H1 (cell line): ENCODE data around the gene PWP2. TPM values are rescaled to one million over a fixed set of nuclear protein-coding genes. Genes with fewer than 3 reads are reported as not detected.

Experiments
- BACH1 ChIP-seq: IDR thresholded peaks from 2 replicates; pipeline ENCODE4 v1.6.1; 2012; ENCODE audit warnings: low read length, improper control_type of control experiment
- BCL11A ChIP-seq, 2 experiments: IDR thresholded peaks; one replicate each; pipeline ENCODE4 v1.6.1; 2011; ENCODE audit warnings: low read depth in 2 of 2, low read length in 2 of 2, mild to moderate bottlenecking in 2 of 2
- EZH2 ChIP-seq: fragments of 200-600 bp; sonication (generic); IDR thresholded peaks from 2 replicates; pipeline ENCODE4 v1.7.1; 2012; ENCODE audit warnings: low read depth, mild to moderate bottlenecking, moderate library complexity, low read length, inconsistent platforms; ENCODE audit not compliant: severe bottlenecking
- GABPA ChIP-seq: IDR thresholded peaks from 2 replicates; pipeline ENCODE4 v1.6.1; 2011; ENCODE audit warnings: mild to moderate bottlenecking, low read length, moderate library complexity, borderline replicate concordance; ENCODE audit not compliant: insufficient read depth
- HDAC2 ChIP-seq, 2 experiments: fragments of 300-600 bp in 1 of 2; sonication (generic) in 1 of 2; IDR thresholded peaks; 2 replicates each; pipeline ENCODE4 v1.6.1; 2011 to 2012; ENCODE audit warnings: low read depth in 2 of 2, low read length in 2 of 2, mild to moderate bottlenecking in 2 of 2, moderate library complexity in 2 of 2, borderline replicate concordance in 1 of 2, inconsistent platforms in 1 of 2
- PHF8 ChIP-seq: fragments of 200-600 bp; sonication (generic); conservative IDR thresholded peaks from 2 replicates; pipeline ENCODE4 v1.7.1; 2012; ENCODE audit warnings: low read depth, mild to moderate bottlenecking, inconsistent platforms, low read length, moderate library complexity
- SIRT6 ChIP-seq: IDR thresholded peaks from one replicate; pipeline ENCODE4 v1.7.1; 2012; ENCODE audit warnings: low read length, inconsistent platforms
- TAF1 ChIP-seq: IDR thresholded peaks from 2 replicates; pipeline ENCODE4 v1.6.1; 2011; ENCODE audit warnings: mild to moderate bottlenecking, low read depth, low read length
- polyA plus RNA-seq, 7 experiments: library from polyadenylated mRNA; depleted of rRNA in 3 of 7; stranded (reverse) in 5 of 7; unstranded in 2 of 7; fragments of >200 nt in 5 of 7; fragments of 200-250 nt in 2 of 7; gene quantifications; 1 replicate in 5 of 7; 2 replicates in 1 of 7; 4 replicates in 1 of 7; pipeline versions ENCODE4 v1.2.1 to v1.2.3, GENCODE V29; 2011 to 2013; ENCODE audit warnings: missing spikeins in 2 of 7, mixed read lengths in 2 of 7
- total RNA-seq: library from RNA; stranded (reverse); fragmentation: NEBNext Ultra II Directional; extraction: Animal tissue kit (Norgen Biotek cat#: 25700); gene quantifications from 2 replicates; pipeline ENCODE4 v1.2.1, GENCODE V29; 2021

The PWP2 gene
- total and polyA plus RNA-seq, 2 of the 8 experiments (the other 6 are each of a cell fraction or from before 2014, with no cell fraction given), result 4.4 to 6.7 TPM

DNA sequence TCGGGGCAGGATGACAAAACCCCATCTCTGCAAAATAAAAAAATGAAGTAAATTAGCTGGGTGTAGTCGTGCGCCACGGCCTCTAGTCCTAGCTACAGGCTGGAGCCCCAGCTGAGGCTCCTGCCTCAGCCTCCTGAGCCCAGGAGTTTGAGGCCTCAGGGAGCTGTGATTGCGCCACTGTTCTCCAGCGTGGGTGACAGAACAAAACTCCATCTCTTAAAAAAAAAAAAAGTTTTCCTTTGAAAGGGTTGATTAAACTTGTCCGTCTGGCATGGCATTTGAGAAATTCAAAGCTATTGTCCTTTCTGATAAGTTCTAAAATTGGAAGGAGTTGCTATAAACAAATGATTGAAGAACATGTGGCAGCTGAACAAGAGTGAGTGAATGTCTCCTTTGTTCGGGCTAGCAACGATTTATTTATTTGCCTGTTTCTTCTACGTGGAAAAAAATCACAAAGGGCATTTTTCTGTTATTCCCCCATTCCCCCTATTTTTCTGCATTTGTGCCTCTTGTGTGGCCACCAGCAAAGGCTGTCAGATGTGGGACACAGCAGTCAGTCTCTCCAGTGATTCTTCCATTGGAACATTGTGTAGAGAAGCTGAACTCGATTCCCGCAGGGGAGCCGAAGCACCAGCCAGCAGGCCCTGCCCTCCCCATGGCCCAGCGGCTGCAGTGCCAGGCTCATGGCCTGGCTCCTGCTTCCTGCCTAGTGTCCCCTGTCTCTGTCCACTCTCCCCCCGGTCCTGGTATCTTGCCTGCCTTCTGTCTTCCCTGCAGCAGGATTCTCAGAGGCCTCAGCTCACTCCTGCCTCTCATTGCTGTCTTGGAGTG lies 21.5 kb upstream of the PWP2 start (continued):
- no peak for TF ChIP-seq PHF8
- no peak for TF ChIP-seq HDAC2 (IDR thresholded peaks at IDR 0.05; ENCODE audit: borderline replicate concordance in 1 of 2, low read depth in 2 of 2, low read length in 2 of 2)
- TF ChIP-seq EZH2, result no peak
- no peak for TF ChIP-seq TAF1
- TF ChIP-seq SIRT6, result no peak
- TF ChIP-seq BACH1, result no peak
- no peak for TF ChIP-seq BCL11A (IDR thresholded peaks at IDR 0.05; ENCODE audit: low read depth in 2 of 2, low read length in 2 of 2)
- no peak for TF ChIP-seq GABPA
